ENCODE results near the gene ARHGEF4.

The ARHGEF4 gene

GRCh38 chr2:130825231-130825965, 11.3 kb upstream of the ARHGEF4 start:
- H3K27me3 Mint-ChIP-seq, result peaks cover 22% of the 10 kb centered on the region
- H3K27ac Mint-ChIP-seq, result peak overlapping the region in 1 of 2 donors; percentile 76
- H3K4me3 Mint-ChIP-seq, result no peak overlapping the region
- ATAC-seq (no peak), DNase-seq (no peak)
- H3K9me3 Mint-ChIP-seq, result no peaks in the 10 kb centered on the region
- peaks cover 39% of the 10 kb centered on the region for H3K4me1 Mint-ChIP-seq

- no peak for ATAC-seq
- H3K4me1 Mint-ChIP-seq, result peaks cover 39% of the 10 kb centered on the region
- no peaks in the 10 kb centered on the region for H3K9me3 Mint-ChIP-seq
- H3K27ac Mint-ChIP-seq, result peak overlapping the region in 1 of 2 donors; percentile 76
- no peak for DNase-seq
- peaks cover 27% of the 10 kb centered on the region for H3K27me3 Mint-ChIP-seq
- H3K4me3 Mint-ChIP-seq, result no peak overlapping the region
These were observed 10.8 kb upstream of the ARHGEF4 start for GRCh38 chr2:130825966-130826253.

GRCh38 chr2:130826419-130826818, 10.3 kb upstream of the ARHGEF4 start:
- Mint-ChIP-seq H3K27ac (no peak overlapping the region), H3K4me3 (no peak overlapping the region), H3K9me3 (no peaks in the 10 kb centered on the region), H3K4me1 (peaks cover 39% of the 10 kb centered on the region), H3K27me3 (peaks cover 30% of the 10 kb centered on the region)
- ATAC-seq (no peak), DNase-seq (no peak)

- H3K9me3 Mint-ChIP-seq, result no peaks in the 10 kb centered on the region
- ATAC-seq, result no peak
- peaks cover 34% of the 10 kb centered on the region for H3K4me1 Mint-ChIP-seq
These were observed 9.8 kb upstream of the ARHGEF4 start for GRCh38 chr2:130826821-130827501.

GRCh38 chr2:130827502-130828251, 9.0 kb upstream of the ARHGEF4 start:
- H3K4me3 Mint-ChIP-seq, result no peak overlapping the region
- no peak for DNase-seq
- ATAC-seq, result no peak
- H3K27me3 Mint-ChIP-seq, result peaks cover 35% of the 10 kb centered on the region
- H3K4me1 Mint-ChIP-seq, result peaks cover 33% of the 10 kb centered on the region
- H3K27ac Mint-ChIP-seq, result no peak overlapping the region
- no peaks in the 10 kb centered on the region for H3K9me3 Mint-ChIP-seq

More at GRCh38 chr2:130826821-130827501, 9.8 kb upstream of the ARHGEF4 start:
- Mint-ChIP-seq H3K27me3 (peaks cover 29% of the 10 kb centered on the region), H3K4me3 (no peak overlapping the region), H3K27ac (no peak overlapping the region)
- no peak for DNase-seq

- no peaks in the 10 kb centered on the region for H3K9me3 Mint-ChIP-seq
- DNase-seq (no peak), ATAC-seq (no peak)
- H3K4me3 Mint-ChIP-seq, result no peak overlapping the region
- H3K27ac Mint-ChIP-seq, result no peak overlapping the region
- H3K27me3 Mint-ChIP-seq, result peaks cover 43% of the 10 kb centered on the region
- peaks cover 27% of the 10 kb centered on the region for H3K4me1 Mint-ChIP-seq
These were observed 8.3 kb upstream of the ARHGEF4 start for GRCh38 chr2:130828461-130828860.

GRCh38 chr2:130829015-130829414, 7.7 kb upstream of the ARHGEF4 start:
- H3K4me3 Mint-ChIP-seq, result no peak overlapping the region
- peaks cover 21% of the 10 kb centered on the region for H3K4me1 Mint-ChIP-seq
- H3K9me3 Mint-ChIP-seq, result no peaks in the 10 kb centered on the region
- peaks cover 45% of the 10 kb centered on the region for H3K27me3 Mint-ChIP-seq
- no peak overlapping the region for H3K27ac Mint-ChIP-seq
- no peak for ATAC-seq
- DNase-seq, result no peak

- Mint-ChIP-seq H3K4me1 (peaks cover 6% of the 10 kb centered on the region), H3K27ac (no peak overlapping the region), H3K4me3 (no peak overlapping the region), H3K27me3 (peaks cover 60% of the 10 kb centered on the region), H3K9me3 (no peaks in the 10 kb centered on the region)
- no peak for DNase-seq
- ATAC-seq, result no peak
These were observed 6.2 kb upstream of the ARHGEF4 start for GRCh38 chr2:130830538-130830937.

- H3K27ac Mint-ChIP-seq, result no peak overlapping the region
- H3K9me3 Mint-ChIP-seq, result no peaks in the 10 kb centered on the region
- DNase-seq, result no peak
- ATAC-seq, result peak; percentile 20
- H3K4me3 Mint-ChIP-seq, result no peak overlapping the region
- H3K27me3 Mint-ChIP-seq, result peaks cover 68% of the 10 kb centered on the region
- no peaks in the 10 kb centered on the region for H3K4me1 Mint-ChIP-seq
These were observed 5.4 kb upstream of the ARHGEF4 start for GRCh38 chr2:130831356-130831755.

GRCh38 chr2:130832296-130832940, 4.3 kb upstream of the ARHGEF4 start:
- no peaks in the 10 kb centered on the region for H3K4me1 Mint-ChIP-seq
- H3K9me3 Mint-ChIP-seq, result no peaks in the 10 kb centered on the region
- no peak overlapping the region for H3K27ac Mint-ChIP-seq
- ATAC-seq (no peak), DNase-seq (no peak)
- peaks cover 71% of the 10 kb centered on the region for H3K27me3 Mint-ChIP-seq
- no peak overlapping the region for H3K4me3 Mint-ChIP-seq

GRCh38 chr2:130834091-130834930, 2.4 kb upstream of the ARHGEF4 start:
- no peak overlapping the region for H3K4me3 Mint-ChIP-seq
- no peak overlapping the region for H3K27ac Mint-ChIP-seq
- H3K9me3 Mint-ChIP-seq, result no peaks in the 10 kb centered on the region
- DNase-seq (no peak), ATAC-seq (no peak)
- no peaks in the 10 kb centered on the region for H3K4me1 Mint-ChIP-seq
- peaks cover 85% of the 10 kb centered on the region for H3K27me3 Mint-ChIP-seq

- Mint-ChIP-seq H3K4me3 (no peak overlapping the region), H3K4me1 (no peaks in the 10 kb centered on the region), H3K27me3 (peaks cover 93% of the 10 kb centered on the region), H3K9me3 (no peaks in the 10 kb centered on the region), H3K27ac (no peak overlapping the region)
- ATAC-seq, result no peak
- no peak for DNase-seq
These were observed 1.6 kb upstream of the ARHGEF4 start for GRCh38 chr2:130834931-130835765.

GRCh38 chr2:130835766-130836015, 1.0 kb upstream of the ARHGEF4 start:
- H3K4me1 Mint-ChIP-seq, result no peaks in the 10 kb centered on the region
- no peak for ATAC-seq
- no peak for DNase-seq
- H3K27ac Mint-ChIP-seq, result no peak overlapping the region
- no peaks in the 10 kb centered on the region for H3K9me3 Mint-ChIP-seq
- H3K27me3 Mint-ChIP-seq, result peaks cover 93% of the 10 kb centered on the region
- H3K4me3 Mint-ChIP-seq, result no peak overlapping the region

- H3K9me3 Mint-ChIP-seq, result no peaks in the 10 kb centered on the region
- H3K27me3 Mint-ChIP-seq, result peaks cover 89% of the 10 kb centered on the region
- H3K4me1 Mint-ChIP-seq, result no peaks in the 10 kb centered on the region
- peak; percentile 23 for ATAC-seq
- no peak overlapping the region for H3K27ac Mint-ChIP-seq
- H3K4me3 Mint-ChIP-seq, result peak overlapping the region in 1 of 2 donors; percentile 31
- no peak for DNase-seq
These were observed 579 bp downstream of the ARHGEF4 start for GRCh38 chr2:130837175-130837810.
